OCI-LY3 (cell line): ENCODE results near the gene BBS2.

ENCODE experiments used
- EZH2phosphoT487 ChIP-seq: fragments of 200-600 bp; shearing (Covaris generic); IDR thresholded peaks from 2 replicates; pipeline ENCODE4 v1.6.1; 2018; ENCODE audit warnings: antibody characterized with exemption, mixed run types, low read depth
- TF ChIP-seq, protein P1 (sequence below): fragments of 200-600, 300-600 bp; sonication (generic); IDR thresholded peaks from 2 replicates; pipeline ENCODE4 v1.5.1; 2014; ENCODE audit warnings: antibody characterized with exemption, low read length, low read depth

GRCh38 chr16:56470232-56470631 is 49.6 kb downstream of the BBS2 start:
- TF ChIP-seq, protein P1, sequence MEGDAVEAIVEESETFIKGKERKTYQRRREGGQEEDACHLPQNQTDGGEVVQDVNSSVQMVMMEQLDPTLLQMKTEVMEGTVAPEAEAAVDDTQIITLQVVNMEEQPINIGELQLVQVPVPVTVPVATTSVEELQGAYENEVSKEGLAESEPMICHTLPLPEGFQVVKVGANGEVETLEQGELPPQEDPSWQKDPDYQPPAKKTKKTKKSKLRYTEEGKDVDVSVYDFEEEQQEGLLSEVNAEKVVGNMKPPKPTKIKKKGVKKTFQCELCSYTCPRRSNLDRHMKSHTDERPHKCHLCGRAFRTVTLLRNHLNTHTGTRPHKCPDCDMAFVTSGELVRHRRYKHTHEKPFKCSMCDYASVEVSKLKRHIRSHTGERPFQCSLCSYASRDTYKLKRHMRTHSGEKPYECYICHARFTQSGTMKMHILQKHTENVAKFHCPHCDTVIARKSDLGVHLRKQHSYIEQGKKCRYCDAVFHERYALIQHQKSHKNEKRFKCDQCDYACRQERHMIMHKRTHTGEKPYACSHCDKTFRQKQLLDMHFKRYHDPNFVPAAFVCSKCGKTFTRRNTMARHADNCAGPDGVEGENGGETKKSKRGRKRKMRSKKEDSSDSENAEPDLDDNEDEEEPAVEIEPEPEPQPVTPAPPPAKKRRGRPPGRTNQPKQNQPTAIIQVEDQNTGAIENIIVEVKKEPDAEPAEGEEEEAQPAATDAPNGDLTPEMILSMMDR, result no peak
- TF ChIP-seq EZH2phosphoT487, result no peak
